RCC 7860 (cell line): ENCODE data around the gene ANKHD1.

Experiments used
- DNase-seq: peaks from one replicate; pipeline ENCODE4 v3.0.0-alpha.2; 2015; ENCODE audit warnings: low spot score
- FAIRE-seq: peaks from 2 replicates; lab custom pipeline; 2012; peaks lifted over from hg19 to GRCh38; lab: Jason Lieb, UNC

Gene ANKHD1

GRCh38 chr5:140502834-140503233, 101.2 kb downstream of the ANKHD1 start:
- FAIRE-seq = no peak
- DNase-seq = no peak

GRCh38 chr5:140509898-140510297, 108.3 kb downstream of the ANKHD1 start:
- no peak for FAIRE-seq
- DNase-seq = no peak

DNA sequence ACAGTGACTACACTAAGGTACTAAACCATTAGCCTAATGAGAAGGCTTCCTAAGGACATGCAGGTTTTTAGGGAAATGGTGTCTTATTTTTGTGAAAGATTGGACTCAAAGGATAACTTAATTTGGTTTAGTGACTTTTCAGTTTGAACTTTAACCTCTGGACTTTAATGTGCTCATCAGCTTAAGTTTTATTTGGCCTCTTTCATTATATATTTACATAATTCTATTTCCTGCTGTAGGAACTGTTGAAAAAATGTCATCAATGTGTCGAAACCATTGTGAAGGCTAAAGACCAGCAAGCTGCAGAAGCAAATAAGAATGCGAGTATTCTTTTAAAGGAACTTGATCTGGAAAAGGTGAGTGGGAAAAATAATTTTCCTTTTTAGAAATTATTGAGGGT, 111.5 kb downstream of the ANKHD1 start:
- FAIRE-seq = no peak

DNA sequence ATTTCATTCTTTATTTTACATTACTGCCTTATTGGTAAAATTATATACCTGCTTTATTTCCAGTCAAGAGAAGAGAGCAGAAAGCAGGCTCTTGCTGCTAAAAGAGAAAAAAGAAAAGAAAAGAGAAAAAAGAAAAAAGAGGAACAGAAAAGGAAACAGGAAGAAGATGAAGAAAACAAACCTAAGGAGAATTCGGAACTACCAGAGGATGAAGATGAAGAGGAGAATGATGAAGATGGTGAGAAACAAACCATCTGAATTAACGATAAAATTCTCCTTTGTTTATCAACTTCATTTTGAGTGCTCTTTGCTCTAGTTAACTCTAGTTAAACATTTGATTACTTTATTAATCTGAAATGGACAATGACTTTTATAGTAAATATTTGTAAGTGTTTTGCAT, 122.4 kb downstream of the ANKHD1 start:
- no peak for FAIRE-seq

More for the DNA sequence above, 111.5 kb downstream of the ANKHD1 start:
- no peak for DNase-seq

DNA sequence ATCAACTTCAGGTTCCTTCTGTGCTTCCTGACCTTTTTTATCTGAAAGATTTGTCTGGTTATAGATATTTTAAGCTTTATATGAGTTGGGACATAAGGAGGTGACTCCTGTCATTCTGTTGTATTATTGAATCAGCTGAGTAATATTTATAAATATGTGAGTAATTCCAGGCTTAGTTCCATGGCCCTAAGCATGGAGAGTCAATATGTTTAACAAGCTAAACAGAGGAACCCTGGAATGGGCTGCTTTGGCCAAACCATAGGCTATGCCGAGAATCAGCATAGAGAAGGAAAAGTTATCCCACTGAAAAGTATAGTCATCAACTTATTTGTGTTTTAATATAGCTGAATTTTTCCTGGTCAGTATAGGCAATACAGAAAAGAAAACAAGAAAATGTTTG, 138.6 kb downstream of the ANKHD1 start:
- DNase-seq (no peak), FAIRE-seq (no peak)

More for the DNA sequence above, 122.4 kb downstream of the ANKHD1 start:
- DNase-seq = no peak

GRCh38 chr5:140542972-140543371, 141.3 kb downstream of the ANKHD1 start:
- FAIRE-seq (no peak), DNase-seq (no peak)

- DNase-seq (no peak), FAIRE-seq (no peak)
Measured at GRCh38 chr5:140544986-140545385, 143.4 kb downstream of the ANKHD1 start.

DNA sequence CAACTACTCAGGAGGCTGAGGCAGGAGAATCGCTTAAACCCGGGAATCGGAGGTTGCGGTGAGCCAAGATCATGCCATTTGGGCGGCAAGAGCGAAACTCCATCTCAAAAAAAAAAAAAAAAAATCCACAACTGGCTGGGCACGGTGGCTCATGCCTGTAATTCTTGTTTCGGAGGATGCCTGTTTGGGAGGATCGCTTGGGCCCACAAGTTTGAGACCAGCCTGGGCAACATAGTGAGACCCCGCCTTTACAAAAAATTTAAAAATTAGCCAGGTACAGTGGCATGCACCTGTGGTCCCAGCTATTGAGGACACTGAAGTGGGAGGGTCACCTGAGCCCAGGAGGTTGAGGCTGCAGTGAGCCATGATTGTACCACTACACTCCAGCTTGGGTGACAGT, 144.0 kb downstream of the ANKHD1 start:
- no peak for DNase-seq
- FAIRE-seq = no peak

DNA sequence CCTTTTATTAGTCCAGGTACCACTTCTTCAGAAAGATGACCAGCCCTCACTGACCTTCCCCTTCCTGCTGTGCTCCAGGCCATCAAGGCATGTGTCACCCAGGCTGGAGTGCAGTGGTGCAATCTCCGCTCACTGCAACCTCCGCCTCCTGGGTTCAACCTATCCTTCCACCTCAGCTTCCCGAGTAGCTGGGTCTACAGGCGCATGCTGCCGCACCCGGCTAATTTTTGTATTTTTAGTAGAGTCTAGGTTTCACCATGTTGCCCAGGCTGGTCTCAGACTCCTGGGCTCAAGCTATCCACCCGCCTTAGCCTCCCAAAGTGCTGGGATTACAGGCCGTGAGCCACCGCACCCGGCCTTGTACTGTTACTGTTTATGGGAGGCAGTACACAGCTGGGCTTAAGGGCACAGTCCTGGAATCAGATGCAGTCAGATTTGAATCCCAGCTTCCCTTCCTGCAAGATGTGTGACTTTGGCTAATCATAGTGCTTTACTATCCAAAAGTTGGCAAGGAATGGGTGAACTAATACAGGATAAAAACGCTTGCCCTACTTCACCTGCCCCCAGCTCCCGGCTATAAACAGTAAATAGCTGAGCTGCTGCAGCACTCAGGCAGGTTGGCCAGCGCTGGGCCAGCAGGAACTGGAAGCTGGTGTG, 145.3 kb downstream of the ANKHD1 start:
- FAIRE-seq = no peak

GRCh38 chr5:140547508-140548299, 146.1 kb downstream of the ANKHD1 start, which contains the start of gene EIF4EBP3:
TSS of gene EIF4EBP3 (plus strand) at chr5:140547662. CDS start at chr5:140547738, 76 bp downstream.
- DNase-seq (no peak), FAIRE-seq (no peak)

More for the DNA sequence above, 145.3 kb downstream of the ANKHD1 start:
- no peak for DNase-seq

DNA sequence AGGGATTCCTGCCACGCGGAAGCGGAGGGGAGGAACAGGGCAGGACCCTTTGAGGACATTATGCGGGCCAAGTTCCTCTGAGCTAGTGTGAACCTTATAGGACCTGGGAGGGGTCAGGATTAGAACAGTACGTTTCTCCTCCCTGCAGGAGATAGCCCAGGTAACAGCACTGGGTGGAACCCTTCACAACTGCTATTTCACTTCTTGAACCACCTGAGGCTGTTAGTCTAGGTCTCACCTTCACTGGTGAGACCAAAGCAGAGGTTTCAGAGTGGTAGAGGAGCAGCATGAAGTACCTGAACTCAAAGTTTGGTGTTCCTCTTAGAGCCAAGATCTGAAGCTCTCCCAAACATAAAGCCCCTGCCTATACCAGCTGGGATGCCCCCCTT, 146.7 kb downstream of the ANKHD1 start:
- no peak for DNase-seq
- FAIRE-seq = no peak

DNA sequence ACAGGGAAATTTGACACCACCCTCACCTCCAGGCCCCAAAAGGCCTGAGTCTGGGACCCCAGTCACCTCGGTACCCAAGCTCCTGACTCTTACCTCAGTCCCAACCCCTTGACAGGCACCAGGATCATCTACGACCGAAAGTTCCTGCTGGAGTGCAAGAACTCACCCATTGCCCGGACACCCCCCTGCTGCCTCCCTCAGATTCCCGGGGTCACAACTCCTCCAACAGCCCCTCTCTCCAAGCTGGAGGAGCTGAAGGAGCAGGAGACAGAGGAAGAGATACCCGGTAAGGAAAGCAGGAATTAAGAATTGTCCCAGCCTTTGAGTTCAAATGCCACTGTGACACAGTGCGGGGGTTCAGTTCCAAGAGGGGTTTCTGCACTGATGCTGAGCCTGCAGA, 147.2 kb downstream of the ANKHD1 start:
- FAIRE-seq (no peak), DNase-seq (no peak)

DNA sequence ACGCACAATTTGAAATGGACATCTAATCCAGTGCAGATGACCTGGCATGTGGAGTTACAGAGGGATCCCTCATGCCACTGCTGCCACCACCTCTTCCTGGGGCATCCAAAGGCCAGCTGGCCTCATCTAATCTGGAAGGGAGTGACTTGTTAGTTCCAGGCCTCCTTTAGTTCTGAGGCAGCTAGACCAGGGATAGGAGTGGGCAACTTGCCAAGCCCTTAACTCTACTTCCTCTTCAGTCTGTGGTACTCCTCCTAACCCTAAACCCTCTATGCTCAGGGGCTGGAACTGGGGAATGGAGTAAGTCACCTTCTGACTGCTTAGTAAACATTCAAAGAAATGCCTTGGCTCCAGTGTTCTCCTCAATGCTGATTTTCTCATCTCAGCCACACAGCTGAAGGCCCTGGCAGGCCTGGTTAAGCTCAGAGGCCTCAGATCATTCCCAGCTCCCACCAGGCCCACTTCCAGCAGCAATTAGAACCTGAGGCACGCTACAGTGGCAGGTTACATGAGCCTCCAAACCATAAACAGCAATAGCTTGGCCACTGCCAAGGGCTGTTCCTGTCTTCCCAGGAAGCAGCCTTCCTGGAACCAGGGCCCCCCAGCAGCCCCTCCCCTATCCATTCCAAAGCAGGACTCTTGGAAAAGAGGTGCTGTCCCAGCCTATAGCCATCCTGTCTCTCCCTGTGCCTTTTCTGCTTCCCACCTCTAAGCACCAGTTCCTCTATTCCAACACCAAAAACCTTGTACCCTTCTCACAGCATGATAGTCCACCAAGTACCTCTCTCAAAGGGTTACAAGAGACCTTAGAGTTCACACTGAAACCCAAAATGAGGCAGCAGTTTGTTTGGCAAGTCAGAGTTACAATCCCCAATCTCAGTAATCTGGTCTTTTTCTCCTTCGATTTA, 147.9 kb downstream of the ANKHD1 start:
- DNase-seq = no peak
- FAIRE-seq = no peak

DNA sequence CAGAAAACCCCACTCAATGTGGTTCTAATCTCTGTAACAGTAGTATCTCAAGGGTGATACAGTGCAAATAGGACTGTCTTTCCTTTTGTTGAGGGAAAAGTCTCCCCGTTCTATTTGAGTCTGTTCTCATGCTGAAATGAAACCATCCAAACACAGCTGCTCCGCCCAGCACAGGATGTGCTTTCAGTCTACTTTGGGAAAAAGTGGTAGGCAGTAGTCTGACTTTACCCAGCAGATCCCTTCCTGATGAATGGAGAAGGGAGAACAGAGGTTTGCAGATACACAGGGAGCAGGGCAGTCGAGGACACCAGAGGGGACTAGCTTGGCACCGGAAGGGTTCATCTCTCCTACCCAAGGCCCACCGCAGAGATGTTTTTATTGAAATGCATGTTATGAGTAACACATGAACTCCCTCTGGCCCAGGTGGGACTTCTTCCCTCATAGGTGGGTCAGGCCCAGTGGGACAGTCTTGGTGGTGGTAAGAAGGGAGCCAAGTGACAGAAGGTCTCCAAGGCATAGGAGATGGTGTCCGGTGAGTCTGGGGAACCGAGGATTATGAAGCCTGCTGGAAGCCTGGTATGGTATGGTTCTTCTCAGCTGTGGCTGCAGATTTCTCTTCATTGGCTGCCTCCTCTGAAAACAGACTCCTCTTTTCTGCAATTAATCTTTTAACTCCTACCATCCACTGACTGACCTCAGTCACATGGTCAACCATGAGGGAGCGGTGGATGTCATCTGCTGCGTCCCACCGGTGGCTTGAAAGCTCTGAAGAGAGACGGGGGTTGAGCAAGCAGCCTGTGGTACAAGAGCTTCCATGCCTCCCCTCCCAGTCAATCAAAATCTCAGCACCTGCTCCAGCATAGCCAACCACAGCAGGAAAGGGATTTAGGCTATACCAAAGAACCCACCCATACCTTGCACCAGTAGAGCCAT, 148.8 kb downstream of the ANKHD1 start:
- no peak for DNase-seq
- no peak for FAIRE-seq

DNA sequence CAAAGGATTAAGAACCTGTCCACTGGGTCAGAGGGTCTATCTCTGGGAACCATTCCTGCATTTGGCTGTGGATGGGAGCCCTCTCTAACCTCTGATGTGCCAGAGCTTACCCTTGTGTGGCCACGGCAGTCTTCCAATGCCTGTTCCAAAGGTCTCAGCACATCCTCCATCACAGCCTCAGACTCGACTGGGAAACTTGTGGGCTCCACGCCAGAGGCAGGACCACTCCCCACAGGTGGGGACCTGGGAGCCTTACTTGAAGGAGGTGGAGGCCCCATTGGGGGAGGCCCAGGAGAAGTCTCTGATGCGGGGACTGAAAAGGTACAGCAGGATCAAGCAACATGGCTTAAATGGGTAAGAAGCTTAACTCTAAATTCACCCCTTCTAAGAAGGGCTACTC, 150.2 kb downstream of the ANKHD1 start:
- FAIRE-seq (no peak), DNase-seq (no peak)

DNA sequence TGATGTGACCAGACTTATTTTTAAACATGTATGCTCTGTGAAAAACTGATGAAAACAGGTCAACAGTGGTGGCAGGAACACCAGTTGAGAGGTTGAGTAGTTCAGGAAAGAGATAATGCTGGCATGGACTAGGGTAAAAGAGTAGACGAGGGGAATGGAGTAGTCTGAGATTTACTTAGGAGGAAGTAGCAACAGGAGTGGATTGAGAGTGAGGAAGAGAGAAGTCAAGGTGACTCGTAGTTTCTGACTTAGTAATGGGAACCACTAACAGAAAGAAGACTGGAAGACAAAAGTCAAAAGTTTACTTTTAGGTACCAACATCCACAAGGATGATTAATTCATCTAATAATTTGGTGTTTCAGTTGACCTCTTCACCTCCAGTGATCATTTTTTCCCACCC, 152.0 kb downstream of the ANKHD1 start:
- no peak for DNase-seq

GRCh38 chr5:140554454-140554853, 152.8 kb downstream of the ANKHD1 start:
- FAIRE-seq = no peak

More for the DNA sequence above, 152.0 kb downstream of the ANKHD1 start:
- FAIRE-seq = no peak

GRCh38 chr5:140555747-140556312, 154.2 kb downstream of the ANKHD1 start:
- DNase-seq (no peak), FAIRE-seq (no peak)

More at GRCh38 chr5:140554454-140554853, 152.8 kb downstream of the ANKHD1 start:
- no peak for DNase-seq

GRCh38 chr5:140556438-140556837, 154.8 kb downstream of the ANKHD1 start:
- no peak for FAIRE-seq
- DNase-seq = no peak
